ENCODE data around the gene TBL1X.
"Not testable (repeated sequence)": the region's sequence is repeated elsewhere in the genome, so short reads cannot be mapped to it uniquely, and the experiment has no call there.

TBL1X gene

GRCh38 chrX:9464435-9465371, at the start of gene TBL1X:
TSS of gene TBL1X (plus strand) at chrX:9465058. CDS start at chrX:9653587, 188,529 bp downstream.
- peak; percentile 69 for DNase-seq

GRCh38 chrX:9416562-9417348, 48.1 kb upstream of the TBL1X start:
- DNase-seq = no peak

GRCh38 chrX:9418262-9418661, 46.6 kb upstream of the TBL1X start:
- DNase-seq = no peak

GRCh38 chrX:9420275-9421265, 44.3 kb upstream of the TBL1X start:
- DNase-seq = no peak

- DNase-seq = no peak
Observed at GRCh38 chrX:9429767-9430166, 35.1 kb upstream of the TBL1X start.

- DNase-seq = no peak
Observed at GRCh38 chrX:9430346-9430921, 34.4 kb upstream of the TBL1X start.

- no peak for DNase-seq
Observed at GRCh38 chrX:9431281-9431680, 33.6 kb upstream of the TBL1X start.

- DNase-seq = no peak
Observed at GRCh38 chrX:9433596-9433995, 31.3 kb upstream of the TBL1X start.

- DNase-seq = no peak
Observed at GRCh38 chrX:9434051-9434550, 30.8 kb upstream of the TBL1X start.

GRCh38 chrX:9435086-9435485, 29.8 kb upstream of the TBL1X start:
- not testable (repeated sequence) for DNase-seq

- DNase-seq = no peak
Observed at GRCh38 chrX:9436812-9437211, 28.0 kb upstream of the TBL1X start.

GRCh38 chrX:9438933-9439494, 25.8 kb upstream of the TBL1X start:
- no peak for DNase-seq

GRCh38 chrX:9440116-9440844, 24.6 kb upstream of the TBL1X start:
- DNase-seq = no peak

- no peak for DNase-seq
Observed at GRCh38 chrX:9442056-9442455, 22.8 kb upstream of the TBL1X start.

GRCh38 chrX:9443327-9443726, 21.5 kb upstream of the TBL1X start:
- no peak for DNase-seq

- no peak for DNase-seq
Observed at GRCh38 chrX:9447906-9448305, 17.0 kb upstream of the TBL1X start.

- DNase-seq = peak; percentile 39
Observed at GRCh38 chrX:9456250-9457074, 8.4 kb upstream of the TBL1X start.

GRCh38 chrX:9458034-9458433, 6.8 kb upstream of the TBL1X start:
- DNase-seq = not testable (repeated sequence)

GRCh38 chrX:9458516-9459078, 6.3 kb upstream of the TBL1X start:
- DNase-seq = no peak

Measured in stimulated activated CD8-positive, alpha-beta memory T cell treated with anti-CD3 and anti-CD28 coated beads, Interleukin-4, amount 100 ng/mL, for 48 hours (primary cell).